Panc1 (cell line): Measurements from ENCODE around the gene KDM4B.

Experiments used
- CTCF ChIP-seq: fragments of 450-650 bp; IDR thresholded peaks from 2 replicates; pipeline ENCODE4 v1.5.1; 2017; ENCODE audit warnings: mild to moderate bottlenecking
- POLR2AphosphoS5 ChIP-seq: IDR thresholded peaks from 2 replicates; pipeline ENCODE4 v1.6.1; 2012; ENCODE audit warnings: mild to moderate bottlenecking, low read depth, low read length, moderate library complexity
- REST ChIP-seq, 2 experiments: IDR thresholded peaks; 2 replicates each; pipeline ENCODE4 v1.6.1; 2011 to 2012; ENCODE audit warnings: low read depth in 2 of 2, control low read depth in 1 of 2, low read length in 1 of 2, mild to moderate bottlenecking in 1 of 2, moderate library complexity in 1 of 2; ENCODE audit not compliant: insufficient read depth in 1 of 2
- SIN3A ChIP-seq: IDR thresholded peaks from 2 replicates; pipeline ENCODE4 v1.6.1; 2012; ENCODE audit warnings: low read depth, mild to moderate bottlenecking, low read length, moderate library complexity, borderline replicate concordance; ENCODE audit not compliant: insufficient read depth
- TCF7L2 ChIP-seq: IDR thresholded peaks from 2 replicates; pipeline ENCODE4 v1.6.1; 2011; ENCODE audit warnings: mild to moderate bottlenecking, low read depth, low read length, inconsistent platforms

- TF ChIP-seq CTCF (no peak), REST (IDR thresholded peaks at IDR 0.05; ENCODE audit: insufficient read depth in 1 of 2, low read depth in 2 of 2, low read length in 1 of 2) (no peak), POLR2AphosphoS5 (no peak), SIN3A (no peak), TCF7L2 (no peak)
These were observed 161.6 kb downstream of the KDM4B start for GRCh38 chr19:5130371-5131030.
